ENCODE results near the gene PNO1.
"Not testable (repeated sequence)": the region's sequence is repeated elsewhere in the genome, so short reads cannot be mapped to it uniquely, and the experiment has no call there.

PNO1 gene

DNA sequence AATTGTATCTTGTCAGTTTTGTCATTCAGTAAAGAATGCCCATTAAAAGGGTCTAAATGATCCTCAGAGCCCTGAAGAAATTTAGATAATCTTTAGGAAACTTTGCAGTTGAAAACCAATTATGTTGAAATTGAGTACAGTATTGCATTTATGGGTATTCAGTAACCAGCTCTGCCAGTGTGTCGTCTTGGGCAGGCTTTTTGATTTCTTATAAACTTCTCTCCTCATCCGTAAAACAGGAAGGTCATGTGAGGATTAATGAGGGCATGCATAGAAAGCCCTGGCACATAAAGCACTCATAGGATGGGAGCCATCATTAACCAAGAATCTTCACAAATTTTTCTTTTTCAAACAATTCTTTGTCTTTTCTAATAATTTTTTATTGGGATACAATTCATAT is 14.8 kb downstream of the PNO1 start:
- ChIA-PET POLR2A (no interaction called here), CTCF (interaction anchor here (0.6 kb wide), 1 partner anchor 152 kb away, joined by 3 read pairs; no protein-coding TSS in a partner anchor)
- Histone ChIP-seq H3K4me3 (ENCODE audit: low read depth, low read length) (no peak overlapping the region), H3K27ac (ENCODE audit: extremely low read depth, low read depth, low read length) (no peak overlapping the region), H3K9me3 (ENCODE audit: control insufficient read depth, insufficient read depth, low read depth, low read length) (no peaks in the 10 kb centered on the region), H3K36me3 (ENCODE audit: control insufficient read depth in 2 of 2, insufficient read depth in 1 of 2, low read length in 2 of 2) (peaks cover 35 to 74% of the 10 kb centered on the region in 2 experiments), H3K4me1 (ENCODE audit: control insufficient read depth, insufficient read depth, low read length) (peaks cover 7% of the 10 kb centered on the region)
- no peak for TF ChIP-seq ZNF366 (tag by site-specific recombination; conservative IDR thresholded peaks at IDR 0.05)

DNA sequence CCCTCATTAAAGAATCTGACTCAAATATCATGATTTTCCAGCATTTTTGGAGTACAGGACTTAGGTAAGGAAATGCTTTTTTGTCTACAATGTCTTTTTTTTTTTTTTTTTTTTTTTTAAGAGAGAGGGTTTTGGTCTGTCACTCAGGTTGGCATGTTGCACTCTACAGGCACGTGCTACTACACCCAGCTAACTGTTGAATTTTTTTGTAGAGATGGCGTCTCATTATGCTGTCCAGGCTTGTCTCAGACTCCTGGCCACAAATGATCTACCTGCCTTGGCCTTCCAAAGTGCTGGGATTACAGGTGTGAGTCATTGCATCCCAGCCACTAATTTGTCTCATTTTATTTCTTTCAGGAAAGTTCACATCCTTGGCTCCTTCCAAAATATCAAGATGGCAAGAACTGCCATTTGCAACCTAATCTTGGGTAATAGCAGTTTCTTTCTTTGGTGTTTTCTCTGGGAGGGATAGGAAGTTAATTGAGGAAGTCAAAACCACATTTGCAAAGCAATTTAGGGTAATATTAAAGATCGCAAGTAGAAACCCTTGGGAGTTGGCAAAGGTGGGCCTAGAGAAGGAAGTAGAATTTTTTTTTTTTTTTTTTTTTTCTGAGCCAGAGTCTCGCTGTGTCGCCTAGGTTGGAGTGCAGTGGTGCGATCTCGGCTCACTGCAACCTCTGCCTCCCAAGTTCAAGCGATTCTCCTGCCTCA is 15.5 kb downstream of the PNO1 start:
- Histone ChIP-seq H3K9me3 (ENCODE audit: control insufficient read depth, insufficient read depth, low read depth, low read length) (no peaks in the 10 kb centered on the region), H3K36me3 (ENCODE audit: control insufficient read depth in 2 of 2, insufficient read depth in 1 of 2, low read length in 2 of 2) (peaks cover 37 to 78% of the 10 kb centered on the region in 2 experiments), H3K4me1 (ENCODE audit: control insufficient read depth, insufficient read depth, low read length) (peaks cover 6% of the 10 kb centered on the region), H3K4me3 (ENCODE audit: low read depth, low read length) (no peak overlapping the region), H3K27ac (ENCODE audit: extremely low read depth, low read depth, low read length) (no peak overlapping the region)
- CTCF ChIA-PET, result interaction anchor here (0.6 kb wide), 1 partner anchor 152 kb away, joined by 3 read pairs; no protein-coding TSS in a partner anchor
- POLR2A ChIA-PET, result no interaction called here
- TF ChIP-seq ZNF830 (tag by site-specific recombination; IDR thresholded peaks at IDR 0.05; ENCODE audit: low read depth) (no peak), ZNF529 (tag by site-specific recombination; IDR thresholded peaks at IDR 0.05; ENCODE audit: insufficient replicate concordance) (no peak), ZSCAN30 (tag by site-specific recombination; IDR thresholded peaks at IDR 0.05) (no peak), KLF16 (tag by site-specific recombination; IDR thresholded peaks at IDR 0.05) (no peak), ZNF501 (tag by site-specific recombination; IDR thresholded peaks at IDR 0.05) (no peak), ZNF629 (tag by site-specific recombination; IDR thresholded peaks at IDR 0.05) (no peak), ZNF837 (tag by site-specific recombination; IDR thresholded peaks at IDR 0.05) (no peak), IKZF3 (tag by site-specific recombination; IDR thresholded peaks at IDR 0.05) (no peak), ZNF146 (tag by site-specific recombination; IDR thresholded peaks at IDR 0.05) (no peak), SCRT1 (tag by site-specific recombination; IDR thresholded peaks at IDR 0.05; ENCODE audit: borderline replicate concordance) (no peak), ZNF423 (tag by site-specific recombination; IDR thresholded peaks at IDR 0.05) (no peak), HOXD13 (CRISPR knock-in tag; IDR thresholded peaks at IDR 0.05; ENCODE audit: borderline replicate concordance) (no peak)
- TF ChIP-seq, protein P1, sequence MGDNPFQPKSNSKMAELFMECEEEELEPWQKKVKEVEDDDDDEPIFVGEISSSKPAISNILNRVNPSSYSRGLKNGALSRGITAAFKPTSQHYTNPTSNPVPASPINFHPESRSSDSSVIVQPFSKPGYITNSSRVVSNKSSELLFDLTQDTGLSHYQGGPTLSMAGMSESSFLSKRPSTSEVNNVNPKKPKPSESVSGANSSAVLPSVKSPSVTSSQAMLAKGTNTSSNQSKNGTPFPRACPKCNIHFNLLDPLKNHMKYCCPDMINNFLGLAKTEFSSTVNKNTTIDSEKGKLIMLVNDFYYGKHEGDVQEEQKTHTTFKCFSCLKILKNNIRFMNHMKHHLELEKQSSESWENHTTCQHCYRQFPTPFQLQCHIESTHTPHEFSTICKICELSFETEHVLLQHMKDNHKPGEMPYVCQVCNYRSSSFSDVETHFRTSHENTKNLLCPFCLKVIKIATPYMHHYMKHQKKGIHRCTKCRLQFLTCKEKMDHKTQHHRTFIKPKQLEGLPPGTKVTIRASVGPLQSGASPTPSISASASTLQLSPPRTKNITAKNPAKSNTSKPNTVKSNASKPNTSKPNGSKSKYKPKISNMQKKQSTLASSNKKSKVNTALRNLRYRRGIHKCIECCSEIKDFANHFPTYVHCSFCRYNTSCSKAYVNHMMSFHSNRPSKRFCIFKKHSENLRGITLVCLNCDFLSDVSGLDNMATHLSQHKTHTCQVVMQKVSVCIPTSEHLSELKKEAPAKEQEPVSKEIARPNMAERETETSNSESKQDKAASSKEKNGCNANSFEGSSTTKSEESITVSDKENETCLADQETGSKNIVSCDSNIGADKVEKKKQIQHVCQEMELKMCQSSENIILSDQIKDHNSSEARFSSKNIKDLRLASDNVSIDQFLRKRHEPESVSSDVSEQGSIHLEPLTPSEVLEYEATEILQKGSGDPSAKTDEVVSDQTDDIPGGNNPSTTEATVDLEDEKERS (tag by site-specific recombination; IDR thresholded peaks at IDR 0.05), result no peak
- TF ChIP-seq, protein P2, sequence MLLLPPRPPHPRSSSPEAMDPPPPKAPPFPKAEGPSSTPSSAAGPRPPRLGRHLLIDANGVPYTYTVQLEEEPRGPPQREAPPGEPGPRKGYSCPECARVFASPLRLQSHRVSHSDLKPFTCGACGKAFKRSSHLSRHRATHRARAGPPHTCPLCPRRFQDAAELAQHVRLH (tag by site-specific recombination; IDR thresholded peaks at IDR 0.05), result no peak
- TF ChIP-seq, protein P3, sequence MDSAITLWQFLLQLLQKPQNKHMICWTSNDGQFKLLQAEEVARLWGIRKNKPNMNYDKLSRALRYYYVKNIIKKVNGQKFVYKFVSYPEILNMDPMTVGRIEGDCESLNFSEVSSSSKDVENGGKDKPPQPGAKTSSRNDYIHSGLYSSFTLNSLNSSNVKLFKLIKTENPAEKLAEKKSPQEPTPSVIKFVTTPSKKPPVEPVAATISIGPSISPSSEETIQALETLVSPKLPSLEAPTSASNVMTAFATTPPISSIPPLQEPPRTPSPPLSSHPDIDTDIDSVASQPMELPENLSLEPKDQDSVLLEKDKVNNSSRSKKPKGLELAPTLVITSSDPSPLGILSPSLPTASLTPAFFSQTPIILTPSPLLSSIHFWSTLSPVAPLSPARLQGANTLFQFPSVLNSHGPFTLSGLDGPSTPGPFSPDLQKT (IDR thresholded peaks at IDR 0.05; ENCODE audit: borderline replicate concordance, low read depth, low read length), result no peak
- TF ChIP-seq, protein P4, sequence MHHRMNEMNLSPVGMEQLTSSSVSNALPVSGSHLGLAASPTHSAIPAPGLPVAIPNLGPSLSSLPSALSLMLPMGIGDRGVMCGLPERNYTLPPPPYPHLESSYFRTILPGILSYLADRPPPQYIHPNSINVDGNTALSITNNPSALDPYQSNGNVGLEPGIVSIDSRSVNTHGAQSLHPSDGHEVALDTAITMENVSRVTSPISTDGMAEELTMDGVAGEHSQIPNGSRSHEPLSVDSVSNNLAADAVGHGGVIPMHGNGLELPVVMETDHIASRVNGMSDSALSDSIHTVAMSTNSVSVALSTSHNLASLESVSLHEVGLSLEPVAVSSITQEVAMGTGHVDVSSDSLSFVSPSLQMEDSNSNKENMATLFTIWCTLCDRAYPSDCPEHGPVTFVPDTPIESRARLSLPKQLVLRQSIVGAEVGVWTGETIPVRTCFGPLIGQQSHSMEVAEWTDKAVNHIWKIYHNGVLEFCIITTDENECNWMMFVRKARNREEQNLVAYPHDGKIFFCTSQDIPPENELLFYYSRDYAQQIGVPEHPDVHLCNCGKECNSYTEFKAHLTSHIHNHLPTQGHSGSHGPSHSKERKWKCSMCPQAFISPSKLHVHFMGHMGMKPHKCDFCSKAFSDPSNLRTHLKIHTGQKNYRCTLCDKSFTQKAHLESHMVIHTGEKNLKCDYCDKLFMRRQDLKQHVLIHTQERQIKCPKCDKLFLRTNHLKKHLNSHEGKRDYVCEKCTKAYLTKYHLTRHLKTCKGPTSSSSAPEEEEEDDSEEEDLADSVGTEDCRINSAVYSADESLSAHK (tag by site-specific recombination; IDR thresholded peaks at IDR 0.05), result no peak
- TF ChIP-seq, protein P5, sequence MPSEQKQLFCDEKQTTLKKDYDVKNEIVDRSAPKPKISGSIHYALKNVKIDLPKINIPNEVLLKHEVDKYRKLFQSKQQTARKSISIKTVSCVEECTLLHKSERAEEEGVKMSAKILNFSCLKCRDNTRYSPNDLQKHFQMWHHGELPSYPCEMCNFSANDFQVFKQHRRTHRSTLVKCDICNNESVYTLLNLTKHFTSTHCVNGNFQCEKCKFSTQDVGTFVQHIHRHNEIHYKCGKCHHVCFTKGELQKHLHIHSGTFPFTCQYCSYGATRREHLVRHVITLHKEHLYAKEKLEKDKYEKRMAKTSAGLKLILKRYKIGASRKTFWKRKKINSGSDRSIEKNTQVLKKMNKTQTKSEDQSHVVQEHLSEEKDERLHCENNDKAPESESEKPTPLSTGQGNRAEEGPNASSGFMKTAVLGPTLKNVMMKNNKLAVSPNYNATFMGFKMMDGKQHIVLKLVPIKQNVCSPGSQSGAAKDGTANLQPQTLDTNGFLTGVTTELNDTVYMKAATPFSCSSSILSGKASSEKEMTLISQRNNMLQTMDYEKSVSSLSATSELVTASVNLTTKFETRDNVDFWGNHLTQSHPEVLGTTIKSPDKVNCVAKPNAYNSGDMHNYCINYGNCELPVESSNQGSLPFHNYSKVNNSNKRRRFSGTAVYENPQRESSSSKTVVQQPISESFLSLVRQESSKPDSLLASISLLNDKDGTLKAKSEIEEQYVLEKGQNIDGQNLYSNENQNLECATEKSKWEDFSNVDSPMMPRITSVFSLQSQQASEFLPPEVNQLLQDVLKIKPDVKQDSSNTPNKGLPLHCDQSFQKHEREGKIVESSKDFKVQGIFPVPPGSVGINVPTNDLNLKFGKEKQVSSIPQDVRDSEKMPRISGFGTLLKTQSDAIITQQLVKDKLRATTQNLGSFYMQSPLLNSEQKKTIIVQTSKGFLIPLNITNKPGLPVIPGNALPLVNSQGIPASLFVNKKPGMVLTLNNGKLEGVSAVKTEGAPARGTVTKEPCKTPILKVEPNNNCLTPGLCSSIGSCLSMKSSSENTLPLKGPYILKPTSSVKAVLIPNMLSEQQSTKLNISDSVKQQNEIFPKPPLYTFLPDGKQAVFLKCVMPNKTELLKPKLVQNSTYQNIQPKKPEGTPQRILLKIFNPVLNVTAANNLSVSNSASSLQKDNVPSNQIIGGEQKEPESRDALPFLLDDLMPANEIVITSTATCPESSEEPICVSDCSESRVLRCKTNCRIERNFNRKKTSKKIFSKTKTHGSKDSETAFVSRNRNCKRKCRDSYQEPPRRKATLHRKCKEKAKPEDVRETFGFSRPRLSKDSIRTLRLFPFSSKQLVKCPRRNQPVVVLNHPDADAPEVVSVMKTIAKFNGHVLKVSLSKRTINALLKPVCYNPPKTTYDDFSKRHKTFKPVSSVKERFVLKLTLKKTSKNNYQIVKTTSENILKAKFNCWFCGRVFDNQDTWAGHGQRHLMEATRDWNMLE (tag by site-specific recombination; conservative IDR thresholded peaks at IDR 0.05; ENCODE audit: low read depth), result no peak

DNA sequence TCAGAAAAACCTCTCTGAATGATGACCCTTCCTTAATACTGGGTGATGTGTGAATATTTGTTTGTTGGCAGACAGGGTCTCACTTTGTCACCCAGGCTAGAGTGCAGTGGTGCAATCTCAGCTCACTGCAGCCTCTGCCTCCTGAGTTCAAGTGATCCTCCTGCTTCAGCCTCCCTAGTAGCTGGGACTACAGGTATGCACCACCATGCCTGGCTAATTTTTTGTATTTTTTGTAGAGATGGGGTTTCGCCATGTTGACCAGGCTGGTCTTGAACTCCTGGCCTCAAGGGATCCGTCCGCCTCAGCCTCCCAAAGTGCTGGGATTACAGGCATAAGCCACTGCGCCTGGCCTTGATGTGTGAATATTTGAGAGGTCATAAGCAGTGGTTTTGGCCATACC is 17.5 kb downstream of the PNO1 start:
- H3K9me3 ChIP-seq (ENCODE audit: control insufficient read depth, insufficient read depth, low read depth, low read length); H3K4me1 ChIP-seq (ENCODE audit: control insufficient read depth, insufficient read depth, low read length); H3K4me3 ChIP-seq (ENCODE audit: low read depth, low read length); H3K27ac ChIP-seq (ENCODE audit: extremely low read depth, low read depth, low read length); POLR2A ChIA-PET: not testable (repeated sequence)
- H3K36me3 ChIP-seq (ENCODE audit: control insufficient read depth in 2 of 2, insufficient read depth in 1 of 2, low read length in 2 of 2), result peaks cover 40 to 79% of the 10 kb centered on the region in 2 experiments
- CTCF ChIA-PET, result interaction anchor here (1.0 to 2.2 kb wide), 5 partner anchors 10 to 53 kb away, joined by 3 to 15 read pairs (median 4); no protein-coding TSS in a partner anchor
